Stimulated activated CD8-positive, alpha-beta memory T cell treated with anti-CD3 and anti-CD28 coated beads, Interleukin-4, amount 100 ng/mL, for 4 hours (primary cell): ENCODE data around the gene CCNG2.

Experiments
- DNase-seq, 2 donors: peaks; one replicate each; pipeline ENCODE4 v3.0.0-alpha.2; 2020; ENCODE audit warnings: low read depth in 2 of 2, low spot score in 1 of 2

Gene CCNG2

GRCh38 chr4:77201857-77202256, 44.9 kb downstream of the CCNG2 start:
- no peak for DNase-seq

GRCh38 chr4:77202491-77202890, 45.5 kb downstream of the CCNG2 start:
- no peak for DNase-seq

GRCh38 chr4:77203380-77204197, 46.6 kb downstream of the CCNG2 start:
- DNase-seq = peak; percentile 18 to 40

GRCh38 chr4:77204621-77205020, 47.6 kb downstream of the CCNG2 start:
- DNase-seq = no peak

GRCh38 chr4:77209012-77209411, 52.0 kb downstream of the CCNG2 start:
- DNase-seq = no peak

- DNase-seq = no peak
Observed at GRCh38 chr4:77209936-77210335, 52.9 kb downstream of the CCNG2 start.

- DNase-seq = no peak
Observed at GRCh38 chr4:77215107-77215506, 58.1 kb downstream of the CCNG2 start.

GRCh38 chr4:77217526-77217925, 60.5 kb downstream of the CCNG2 start:
- DNase-seq = no peak

- no peak for DNase-seq
Observed at GRCh38 chr4:77219266-77219665, 62.3 kb downstream of the CCNG2 start.
